K562 (cell line): ENCODE measurements around the gene ASPG. TPM values are rescaled to one million over a fixed set of nuclear protein-coding genes. Genes with fewer than 3 reads are reported as not detected.

Experiments
- ATAC-seq: fragments of 200-7000 bp; cut with Tn5 transposase; 3 replicates; pipeline ENCODE4 v1.9.1; 2020; ENCODE audit warnings: moderate library complexity
- BruUV-seq: library from RNA; stranded (reverse); fragments of 400-500 nt; replicated peaks from 2 replicates; lab custom pipeline; 2021; lab: Mats Ljungman, UMichigan
- CTCF ChIA-PET: fragments of 300-600 bp; formaldehyde crosslinking; extraction: SDS; loops from one replicate; lab custom pipeline; 2021; ENCODE audit warnings: low intra/inter-chr PET ratio; lab: Yijun Ruan, JAX
- POLR2A ChIA-PET: fragments of 300-600, 350-650 bp; sonication (Branson Sonifier 250); formaldehyde crosslinking; extraction: SDS; loops from one replicate; lab custom pipeline; 2021; ENCODE audit warnings: antibody characterized with exemption, inconsistent platforms; lab: Yijun Ruan, JAX
- DNase-seq, 4 experiments: peaks; one replicate each; pipeline versions ENCODE4 v3.0.0 to v3.0.0-alpha.2; 2011 to 2018; ENCODE audit warnings: low spot score in 3 of 4, mixed read lengths in 3 of 4; ENCODE audit errors: extremely low read depth in 1 of 4
- FAIRE-seq: peaks from 2 replicates; lab custom pipeline; 2011; peaks lifted over from hg19 to GRCh38; lab: Jason Lieb, UNC
- H2AFZ ChIP-seq: 2 replicates; pipeline ENCODE4 v1.6.0; 2011; ENCODE audit warnings: low read depth, low read length, control low read depth, inconsistent platforms
- H3K27ac ChIP-seq: fragments of 200-600 bp; 3 replicates; pipeline ENCODE4 v1.8.0; 2011; ENCODE audit warnings: low read depth, mild to moderate bottlenecking, control low read depth, inconsistent platforms, low read length, moderate library complexity, mixed read lengths; ENCODE audit errors: extremely low read depth
- H3K27me3 ChIP-seq, 2 experiments: fragments of 300-600 bp in 1 of 2; 2 replicates in 1 of 2; 3 replicates in 1 of 2; pipeline versions ENCODE4 v1.6.0 to v1.8.0; 2011; ENCODE audit warnings: inconsistent platforms in 2 of 2, low read length in 2 of 2, mild to moderate bottlenecking in 1 of 2, mixed read lengths in 1 of 2, moderate library complexity in 1 of 2; ENCODE audit not compliant: control insufficient read depth in 2 of 2, insufficient read depth in 2 of 2
- H3K36me3 ChIP-seq: fragments of 300-600 bp; 3 replicates; pipeline ENCODE4 v1.8.0; 2011; ENCODE audit warnings: mild to moderate bottlenecking, low read length, inconsistent platforms; ENCODE audit not compliant: control insufficient read depth, insufficient read depth
- H3K4me1 ChIP-seq, 2 experiments: fragments of 200-600 bp in 1 of 2; replicated peaks in 1 of 2; 2 replicates in 1 of 2; 3 replicates in 1 of 2; pipeline versions ENCODE4 v1.5.1 to v1.8.0; 2011; ENCODE audit warnings: inconsistent platforms in 2 of 2, low read length in 2 of 2, mild to moderate bottlenecking in 1 of 2, mixed read lengths in 1 of 2, moderate library complexity in 1 of 2; ENCODE audit not compliant: control insufficient read depth in 2 of 2, insufficient read depth in 2 of 2
- H3K4me2 ChIP-seq: 2 replicates; pipeline ENCODE4 v1.6.1; 2011; ENCODE audit warnings: low read length, control low read depth, inconsistent platforms, mixed read lengths; ENCODE audit not compliant: insufficient read depth
- H3K4me3 ChIP-seq: fragments of 200-600 bp; sonication (generic), shearing (Covaris generic); 2 replicates; pipeline ENCODE4 v1.5.1; 2016; ENCODE audit warnings: control low read depth, inconsistent platforms
- H3K79me2 ChIP-seq: fragments of 200-600 bp; 3 replicates; pipeline ENCODE4 v1.8.0; 2011; ENCODE audit warnings: low read length, inconsistent platforms; ENCODE audit not compliant: control insufficient read depth, insufficient read depth
- H3K9ac ChIP-seq, 2 experiments: 2 replicates each; pipeline versions ENCODE4 v1.6.0 to v1.6.1; 2011; ENCODE audit warnings: low read depth in 2 of 2, low read length in 2 of 2, control low read depth in 1 of 2, inconsistent platforms in 1 of 2, mild to moderate bottlenecking in 1 of 2, mixed read lengths in 1 of 2; ENCODE audit not compliant: insufficient read depth in 1 of 2
- H3K9me1 ChIP-seq: one replicate; pipeline ENCODE4 v1.6.0; 2011; ENCODE audit warnings: inconsistent platforms, mild to moderate bottlenecking, low read length, moderate library complexity; ENCODE audit not compliant: control insufficient read depth, insufficient read depth
- H3K9me3 ChIP-seq: replicated peaks from 2 replicates; pipeline ENCODE4 v1.5.1; 2011; ENCODE audit warnings: low read depth, low read length, inconsistent platforms; ENCODE audit not compliant: control insufficient read depth, insufficient read depth
- H4K20me1 ChIP-seq: replicated peaks from 2 replicates; pipeline ENCODE4 v1.6.1; 2011; ENCODE audit warnings: low read length, inconsistent platforms, mixed read lengths; ENCODE audit not compliant: control insufficient read depth, insufficient read depth
- PCBP1 ChIP-seq: fragments of 200-400 bp; formaldehyde crosslinking; IDR thresholded peaks from 2 replicates; pipeline ENCODE4 v1.6.1; 2018; ENCODE audit warnings: mild to moderate bottlenecking, low read depth, low read length; ENCODE audit not compliant: poor library complexity, severe bottlenecking
- STAT5B ChIP-seq: fragments of 250-450 bp; sonication (Bioruptor Pico); IDR thresholded peaks from 2 replicates; pipeline ENCODE4 v1.8.0; 2021; ENCODE audit warnings: mild to moderate bottlenecking, inconsistent platforms
- WHSC1 ChIP-seq: IDR thresholded peaks from one replicate; pipeline ENCODE4 v1.6.1; 2012; ENCODE audit warnings: low read length, control low read depth, inconsistent platforms
- WGBS: fragments of 100-300 bp; shearing (Covaris generic); methylation state at CpG from one replicate; pipeline ENCODE4 v1.1.6; 2016; ENCODE audit warnings: low coverage, mixed read lengths; ENCODE audit not compliant: insufficient coverage; ENCODE audit errors: missing lambda C conversion rate; 5-methylcytosine and 5-hydroxymethylcytosine counted together
- in situ Hi-C: fragments of 300-500 bp; cut with MboI; formaldehyde crosslinking; loops from 4 replicates; pipeline ENCODE4 v1.15.0; 2018; ENCODE audit warnings: inconsistent platforms, mixed read lengths
- intact Hi-C: fragments of 100-400 bp; cut with micrococcal nuclease; formaldehyde crosslinking; loops from 2 replicates; pipeline ENCODE4 v1.14.2; 2022
- polyA plus RNA-seq, 8 experiments: library from polyadenylated mRNA; depleted of rRNA in 4 of 8; stranded (reverse) in 5 of 8; unstranded in 3 of 8; fragments of >200 nt; fragmentation: Nextera tagmentation in 2 of 8; fragmentation: Illumina TruSeq in 1 of 8; extraction: Ambion mirVana in 2 of 8; extraction: Trizol in 1 of 8; gene quantifications; 2 replicates each; pipeline versions ENCODE4 v1.2.1 to v1.2.3, GENCODE V29; 2011 to 2014; ENCODE audit warnings: inconsistent platforms in 1 of 8, missing spikeins in 1 of 8
- total RNA-seq, 7 experiments: library from RNA; depleted of rRNA in 6 of 7; stranded (reverse); fragments of >200 nt in 6 of 7; fragmentation: Illumina TruSeq in 2 of 7; extraction: Trizol in 2 of 7; gene quantifications; 2 replicates each; pipeline versions ENCODE4 v1.2.1 to v1.2.3, GENCODE V29; 2011 to 2021; ENCODE audit warnings: low replicate concordance in 1 of 7

ASPG gene
- total and polyA plus RNA-seq, 9 of the 15 experiments (the other 6 are each of a cell fraction or from before 2014, with no cell fraction given): 0.18 TPM; not detected in 8

- Histone ChIP-seq H3K9me3 (no peaks in the 10 kb centered on the region), H3K4me1 (no peaks in the 10 kb centered on the region), H3K79me2 (no peaks in the 10 kb centered on the region), H3K27ac (no peak overlapping the region), H3K4me3 (no peak overlapping the region), H3K27me3 (no peaks in the 10 kb centered on the region), H2AFZ (no peak overlapping the region), H3K9ac (no peak overlapping the region), H3K9me1 (no peaks in the 10 kb centered on the region), H4K20me1 (no peaks in the 10 kb centered on the region), H3K36me3 (no peaks in the 10 kb centered on the region), H3K4me2 (no peak overlapping the region)
- FAIRE-seq (no peak), ATAC-seq (no peak), DNase-seq (no peak)
- no TSS peak for BruUV-seq
- in situ Hi-C loops: no loop called here
- no peak for TF ChIP-seq STAT5B (CRISPR knock-in tag)
- CTCF ChIA-PET: no interaction called here
- POLR2A ChIA-PET: no interaction called here
- 0% methylated on average over 1 of the region's 2 CpGs for WGBS
- intact Hi-C loops: no loop called here
Observed at GRCh38 chr14:104126753-104127152, 41.3 kb downstream of the ASPG start.

- Histone ChIP-seq H3K9ac (no peak overlapping the region), H3K27ac (no peak overlapping the region), H3K36me3 (no peaks in the 10 kb centered on the region), H3K4me2 (no peak overlapping the region), H3K79me2 (no peaks in the 10 kb centered on the region), H3K4me3 (no peak overlapping the region), H3K27me3 (no peaks in the 10 kb centered on the region), H3K9me1 (no peaks in the 10 kb centered on the region), H3K4me1 (no peaks in the 10 kb centered on the region), H2AFZ (no peak overlapping the region), H4K20me1 (no peaks in the 10 kb centered on the region), H3K9me3 (no peaks in the 10 kb centered on the region)
- WGBS: 0% methylated on average over 1 of the region's 1 CpG
- no peak for TF ChIP-seq WHSC1
- TF ChIP-seq PCBP1: peak; percentile 37
- CTCF ChIA-PET: no interaction called here
- no peak for ATAC-seq
- BruUV-seq: no TSS peak
- intact Hi-C loops: no loop called here
- POLR2A ChIA-PET: no interaction called here
- in situ Hi-C loops: no loop called here
- FAIRE-seq: no peak
- no peak for DNase-seq
Observed at GRCh38 chr14:104128981-104129380, 43.5 kb downstream of the ASPG start.
